ENCODE measurements around the gene TMEM150B.
A peak's percentile ranks its signal among the peaks of the same experiment; 100 is the strongest.

TMEM150B gene

GRCh38 chr19:55354698-55355212 lies 29.6 kb upstream of the TMEM150B start, which contains the start of gene COX6B2:
Gene COX6B2, minus strand, starts transcription at chr19:55354719. Its CDS starts 198 bp downstream, at chr19:55354521.
- DNase-seq = no peak

GRCh38 chr19:55353803-55354697 lies 28.9 kb upstream of the TMEM150B start:
- DNase-seq = peak; percentile 76 to 80

GRCh38 chr19:55353356-55353802 lies 28.2 kb upstream of the TMEM150B start:
- no peak for DNase-seq

GRCh38 chr19:55352549-55353145 lies 27.5 kb upstream of the TMEM150B start:
- no peak for DNase-seq

GRCh38 chr19:55352040-55352439 lies 26.9 kb upstream of the TMEM150B start:
- no peak for DNase-seq

GRCh38 chr19:55350620-55351315 lies 25.6 kb upstream of the TMEM150B start:
- DNase-seq = no peak

- DNase-seq = no peak
Observed at GRCh38 chr19:55348317-55349034, 23.3 kb upstream of the TMEM150B start.

- no peak for DNase-seq
Observed at GRCh38 chr19:55347442-55348009, 22.4 kb upstream of the TMEM150B start.

GRCh38 chr19:55346725-55347441 lies 21.7 kb upstream of the TMEM150B start:
- DNase-seq = no peak

- DNase-seq = no peak
Observed at GRCh38 chr19:55345818-55346724, 20.9 kb upstream of the TMEM150B start.

- DNase-seq = no peak
Observed at GRCh38 chr19:55345101-55345817, 20.1 kb upstream of the TMEM150B start.

GRCh38 chr19:55344444-55344843 lies 19.3 kb upstream of the TMEM150B start:
- no peak for DNase-seq

GRCh38 chr19:55341595-55342531 lies 16.7 kb upstream of the TMEM150B start:
- DNase-seq = no peak

GRCh38 chr19:55341171-55341588 lies 16.0 kb upstream of the TMEM150B start:
- peak; percentile 56 to 59 for DNase-seq

GRCh38 chr19:55340784-55341147 lies 15.6 kb upstream of the TMEM150B start:
- peak in 1 of 2 donors; percentile 28 for DNase-seq

GRCh38 chr19:55339889-55340783 lies 15.0 kb upstream of the TMEM150B start:
- peak in 1 of 2 donors; percentile 40 for DNase-seq

Data from CD4-positive, alpha-beta T cell treated with Interleukin-4 for 1 hour (primary cell).